ENCODE data around the gene KLHL29. TPM values are rescaled to one million over a fixed set of nuclear protein-coding genes. Genes with fewer than 3 reads are reported as not detected.

KLHL29 gene
- total and polyA plus RNA-seq, 2 of the 13 experiments (the other 11 are each of a cell fraction or from before 2014, with no cell fraction given) = 0.01 TPM; not detected in 1

DNA sequence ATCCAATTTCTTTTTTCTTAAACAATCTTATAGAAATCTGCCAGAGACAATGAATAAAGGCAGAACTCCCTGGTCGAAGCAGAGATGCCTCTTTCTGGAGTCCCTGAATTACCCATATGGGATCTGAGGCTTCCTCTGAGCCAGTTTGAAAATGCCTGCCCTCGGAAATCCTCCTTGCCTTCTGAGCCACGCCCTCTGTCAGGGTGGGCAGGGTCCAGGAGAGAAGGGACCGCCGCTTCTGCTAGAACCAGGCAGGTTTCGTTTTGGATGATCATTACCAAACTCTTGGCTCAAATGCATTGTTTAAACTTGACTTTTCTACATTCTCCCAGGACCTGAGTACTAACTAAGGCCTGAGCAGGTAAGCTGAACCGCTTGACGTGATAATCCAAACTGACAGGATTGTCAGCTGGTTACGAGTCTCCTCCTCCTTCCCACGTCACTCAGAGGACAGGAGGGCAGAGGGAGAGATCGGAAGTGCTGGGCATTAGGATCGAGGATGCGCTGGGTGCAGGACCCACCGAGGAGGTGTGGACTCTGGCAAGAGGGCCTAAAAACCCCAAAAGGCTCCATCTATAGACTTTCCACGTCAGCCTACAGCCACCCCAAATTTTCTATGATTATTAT, 128.4 kb downstream of the KLHL29 start (continued):
- TF ChIP-seq, protein P1, sequence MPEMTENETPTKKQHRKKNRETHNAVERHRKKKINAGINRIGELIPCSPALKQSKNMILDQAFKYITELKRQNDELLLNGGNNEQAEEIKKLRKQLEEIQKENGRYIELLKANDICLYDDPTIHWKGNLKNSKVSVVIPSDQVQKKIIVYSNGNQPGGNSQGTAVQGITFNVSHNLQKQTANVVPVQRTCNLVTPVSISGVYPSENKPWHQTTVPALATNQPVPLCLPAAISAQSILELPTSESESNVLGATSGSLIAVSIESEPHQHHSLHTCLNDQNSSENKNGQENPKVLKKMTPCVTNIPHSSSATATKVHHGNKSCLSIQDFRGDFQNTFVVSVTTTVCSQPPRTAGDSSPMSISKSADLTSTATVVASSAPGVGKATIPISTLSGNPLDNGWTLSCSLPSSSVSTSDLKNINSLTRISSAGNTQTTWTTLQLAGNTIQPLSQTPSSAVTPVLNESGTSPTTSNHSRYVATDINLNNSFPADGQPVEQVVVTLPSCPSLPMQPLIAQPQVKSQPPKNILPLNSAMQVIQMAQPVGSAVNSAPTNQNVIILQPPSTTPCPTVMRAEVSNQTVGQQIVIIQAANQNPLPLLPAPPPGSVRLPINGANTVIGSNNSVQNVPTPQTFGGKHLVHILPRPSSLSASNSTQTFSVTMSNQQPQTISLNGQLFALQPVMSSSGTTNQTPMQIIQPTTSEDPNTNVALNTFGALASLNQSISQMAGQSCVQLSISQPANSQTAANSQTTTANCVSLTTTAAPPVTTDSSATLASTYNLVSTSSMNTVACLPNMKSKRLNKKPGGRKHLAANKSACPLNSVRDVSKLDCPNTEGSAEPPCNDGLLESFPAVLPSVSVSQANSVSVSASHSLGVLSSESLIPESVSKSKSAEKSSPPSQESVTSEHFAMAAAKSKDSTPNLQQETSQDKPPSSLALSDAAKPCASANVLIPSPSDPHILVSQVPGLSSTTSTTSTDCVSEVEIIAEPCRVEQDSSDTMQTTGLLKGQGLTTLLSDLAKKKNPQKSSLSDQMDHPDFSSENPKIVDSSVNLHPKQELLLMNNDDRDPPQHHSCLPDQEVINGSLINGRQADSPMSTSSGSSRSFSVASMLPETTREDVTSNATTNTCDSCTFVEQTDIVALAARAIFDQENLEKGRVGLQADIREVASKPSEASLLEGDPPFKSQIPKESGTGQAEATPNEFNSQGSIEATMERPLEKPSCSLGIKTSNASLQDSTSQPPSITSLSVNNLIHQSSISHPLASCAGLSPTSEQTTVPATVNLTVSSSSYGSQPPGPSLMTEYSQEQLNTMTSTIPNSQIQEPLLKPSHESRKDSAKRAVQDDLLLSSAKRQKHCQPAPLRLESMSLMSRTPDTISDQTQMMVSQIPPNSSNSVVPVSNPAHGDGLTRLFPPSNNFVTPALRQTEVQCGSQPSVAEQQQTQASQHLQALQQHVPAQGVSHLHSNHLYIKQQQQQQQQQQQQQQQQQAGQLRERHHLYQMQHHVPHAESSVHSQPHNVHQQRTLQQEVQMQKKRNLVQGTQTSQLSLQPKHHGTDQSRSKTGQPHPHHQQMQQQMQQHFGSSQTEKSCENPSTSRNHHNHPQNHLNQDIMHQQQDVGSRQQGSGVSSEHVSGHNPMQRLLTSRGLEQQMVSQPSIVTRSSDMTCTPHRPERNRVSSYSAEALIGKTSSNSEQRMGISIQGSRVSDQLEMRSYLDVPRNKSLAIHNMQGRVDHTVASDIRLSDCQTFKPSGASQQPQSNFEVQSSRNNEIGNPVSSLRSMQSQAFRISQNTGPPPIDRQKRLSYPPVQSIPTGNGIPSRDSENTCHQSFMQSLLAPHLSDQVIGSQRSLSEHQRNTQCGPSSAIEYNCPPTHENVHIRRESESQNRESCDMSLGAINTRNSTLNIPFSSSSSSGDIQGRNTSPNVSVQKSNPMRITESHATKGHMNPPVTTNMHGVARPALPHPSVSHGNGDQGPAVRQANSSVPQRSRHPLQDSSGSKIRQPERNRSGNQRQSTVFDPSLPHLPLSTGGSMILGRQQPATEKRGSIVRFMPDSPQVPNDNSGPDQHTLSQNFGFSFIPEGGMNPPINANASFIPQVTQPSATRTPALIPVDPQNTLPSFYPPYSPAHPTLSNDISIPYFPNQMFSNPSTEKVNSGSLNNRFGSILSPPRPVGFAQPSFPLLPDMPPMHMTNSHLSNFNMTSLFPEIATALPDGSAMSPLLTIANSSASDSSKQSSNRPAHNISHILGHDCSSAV (CRISPR knock-in tag; IDR thresholded peaks at IDR 0.05; ENCODE audit: borderline replicate concordance) = no peak
- TF ChIP-seq, protein P2, sequence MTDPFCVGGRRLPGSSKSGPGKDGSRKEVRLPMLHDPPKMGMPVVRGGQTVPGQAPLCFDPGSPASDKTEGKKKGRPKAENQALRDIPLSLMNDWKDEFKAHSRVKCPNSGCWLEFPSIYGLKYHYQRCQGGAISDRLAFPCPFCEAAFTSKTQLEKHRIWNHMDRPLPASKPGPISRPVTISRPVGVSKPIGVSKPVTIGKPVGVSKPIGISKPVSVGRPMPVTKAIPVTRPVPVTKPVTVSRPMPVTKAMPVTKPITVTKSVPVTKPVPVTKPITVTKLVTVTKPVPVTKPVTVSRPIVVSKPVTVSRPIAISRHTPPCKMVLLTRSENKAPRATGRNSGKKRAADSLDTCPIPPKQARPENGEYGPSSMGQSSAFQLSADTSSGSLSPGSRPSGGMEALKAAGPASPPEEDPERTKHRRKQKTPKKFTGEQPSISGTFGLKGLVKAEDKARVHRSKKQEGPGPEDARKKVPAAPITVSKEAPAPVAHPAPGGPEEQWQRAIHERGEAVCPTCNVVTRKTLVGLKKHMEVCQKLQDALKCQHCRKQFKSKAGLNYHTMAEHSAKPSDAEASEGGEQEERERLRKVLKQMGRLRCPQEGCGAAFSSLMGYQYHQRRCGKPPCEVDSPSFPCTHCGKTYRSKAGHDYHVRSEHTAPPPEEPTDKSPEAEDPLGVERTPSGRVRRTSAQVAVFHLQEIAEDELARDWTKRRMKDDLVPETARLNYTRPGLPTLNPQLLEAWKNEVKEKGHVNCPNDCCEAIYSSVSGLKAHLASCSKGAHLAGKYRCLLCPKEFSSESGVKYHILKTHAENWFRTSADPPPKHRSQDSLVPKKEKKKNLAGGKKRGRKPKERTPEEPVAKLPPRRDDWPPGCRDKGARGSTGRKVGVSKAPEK (CRISPR knock-in tag; IDR thresholded peaks at IDR 0.05; ENCODE audit: borderline replicate concordance) = no peak
- TF ChIP-seq, protein P3, sequence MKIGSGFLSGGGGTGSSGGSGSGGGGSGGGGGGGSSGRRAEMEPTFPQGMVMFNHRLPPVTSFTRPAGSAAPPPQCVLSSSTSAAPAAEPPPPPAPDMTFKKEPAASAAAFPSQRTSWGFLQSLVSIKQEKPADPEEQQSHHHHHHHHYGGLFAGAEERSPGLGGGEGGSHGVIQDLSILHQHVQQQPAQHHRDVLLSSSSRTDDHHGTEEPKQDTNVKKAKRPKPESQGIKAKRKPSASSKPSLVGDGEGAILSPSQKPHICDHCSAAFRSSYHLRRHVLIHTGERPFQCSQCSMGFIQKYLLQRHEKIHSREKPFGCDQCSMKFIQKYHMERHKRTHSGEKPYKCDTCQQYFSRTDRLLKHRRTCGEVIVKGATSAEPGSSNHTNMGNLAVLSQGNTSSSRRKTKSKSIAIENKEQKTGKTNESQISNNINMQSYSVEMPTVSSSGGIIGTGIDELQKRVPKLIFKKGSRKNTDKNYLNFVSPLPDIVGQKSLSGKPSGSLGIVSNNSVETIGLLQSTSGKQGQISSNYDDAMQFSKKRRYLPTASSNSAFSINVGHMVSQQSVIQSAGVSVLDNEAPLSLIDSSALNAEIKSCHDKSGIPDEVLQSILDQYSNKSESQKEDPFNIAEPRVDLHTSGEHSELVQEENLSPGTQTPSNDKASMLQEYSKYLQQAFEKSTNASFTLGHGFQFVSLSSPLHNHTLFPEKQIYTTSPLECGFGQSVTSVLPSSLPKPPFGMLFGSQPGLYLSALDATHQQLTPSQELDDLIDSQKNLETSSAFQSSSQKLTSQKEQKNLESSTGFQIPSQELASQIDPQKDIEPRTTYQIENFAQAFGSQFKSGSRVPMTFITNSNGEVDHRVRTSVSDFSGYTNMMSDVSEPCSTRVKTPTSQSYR (CRISPR knock-in tag; IDR thresholded peaks at IDR 0.05; ENCODE audit: borderline replicate concordance) = no peak
- TF ChIP-seq CCAR2 (optimal IDR thresholded peaks at IDR 0.05; ENCODE audit: low read depth, low read length) = no peak
- TF ChIP-seq SMC3 (IDR thresholded peaks at IDR 0.05; ENCODE audit: low read length) = no peak
- TF ChIP-seq, protein P4, sequence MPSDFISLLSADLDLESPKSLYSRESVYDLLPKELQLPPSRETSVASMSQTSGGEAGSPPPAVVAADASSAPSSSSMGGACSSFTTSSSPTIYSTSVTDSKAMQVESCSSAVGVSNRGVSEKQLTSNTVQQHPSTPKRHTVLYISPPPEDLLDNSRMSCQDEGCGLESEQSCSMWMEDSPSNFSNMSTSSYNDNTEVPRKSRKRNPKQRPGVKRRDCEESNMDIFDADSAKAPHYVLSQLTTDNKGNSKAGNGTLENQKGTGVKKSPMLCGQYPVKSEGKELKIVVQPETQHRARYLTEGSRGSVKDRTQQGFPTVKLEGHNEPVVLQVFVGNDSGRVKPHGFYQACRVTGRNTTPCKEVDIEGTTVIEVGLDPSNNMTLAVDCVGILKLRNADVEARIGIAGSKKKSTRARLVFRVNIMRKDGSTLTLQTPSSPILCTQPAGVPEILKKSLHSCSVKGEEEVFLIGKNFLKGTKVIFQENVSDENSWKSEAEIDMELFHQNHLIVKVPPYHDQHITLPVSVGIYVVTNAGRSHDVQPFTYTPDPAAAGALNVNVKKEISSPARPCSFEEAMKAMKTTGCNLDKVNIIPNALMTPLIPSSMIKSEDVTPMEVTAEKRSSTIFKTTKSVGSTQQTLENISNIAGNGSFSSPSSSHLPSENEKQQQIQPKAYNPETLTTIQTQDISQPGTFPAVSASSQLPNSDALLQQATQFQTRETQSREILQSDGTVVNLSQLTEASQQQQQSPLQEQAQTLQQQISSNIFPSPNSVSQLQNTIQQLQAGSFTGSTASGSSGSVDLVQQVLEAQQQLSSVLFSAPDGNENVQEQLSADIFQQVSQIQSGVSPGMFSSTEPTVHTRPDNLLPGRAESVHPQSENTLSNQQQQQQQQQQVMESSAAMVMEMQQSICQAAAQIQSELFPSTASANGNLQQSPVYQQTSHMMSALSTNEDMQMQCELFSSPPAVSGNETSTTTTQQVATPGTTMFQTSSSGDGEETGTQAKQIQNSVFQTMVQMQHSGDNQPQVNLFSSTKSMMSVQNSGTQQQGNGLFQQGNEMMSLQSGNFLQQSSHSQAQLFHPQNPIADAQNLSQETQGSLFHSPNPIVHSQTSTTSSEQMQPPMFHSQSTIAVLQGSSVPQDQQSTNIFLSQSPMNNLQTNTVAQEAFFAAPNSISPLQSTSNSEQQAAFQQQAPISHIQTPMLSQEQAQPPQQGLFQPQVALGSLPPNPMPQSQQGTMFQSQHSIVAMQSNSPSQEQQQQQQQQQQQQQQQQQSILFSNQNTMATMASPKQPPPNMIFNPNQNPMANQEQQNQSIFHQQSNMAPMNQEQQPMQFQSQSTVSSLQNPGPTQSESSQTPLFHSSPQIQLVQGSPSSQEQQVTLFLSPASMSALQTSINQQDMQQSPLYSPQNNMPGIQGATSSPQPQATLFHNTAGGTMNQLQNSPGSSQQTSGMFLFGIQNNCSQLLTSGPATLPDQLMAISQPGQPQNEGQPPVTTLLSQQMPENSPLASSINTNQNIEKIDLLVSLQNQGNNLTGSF (CRISPR knock-in tag; IDR thresholded peaks at IDR 0.05) = no peak

All from HepG2 (cell line).